ENCODE results near the gene SEC31A. TPM values are rescaled to one million over a fixed set of nuclear protein-coding genes. Genes with fewer than 3 reads are reported as not detected.
"Not testable (repeated sequence)": the region's sequence is repeated elsewhere in the genome, so short reads cannot be mapped to it uniquely, and the experiment has no call there.

SEC31A gene
- total RNA-seq, 1 donor from 2014 or later = 98.8 TPM

GRCh38 chr4:82885410-82885809 lies 5.5 kb downstream of the SEC31A start:
- TF ChIP-seq CTCF (conservative IDR thresholded peaks at IDR 0.05; ENCODE audit: low read depth, low read length) = no peak
- DNase-seq (ENCODE audit: low read depth) = no peak
- H3K4me3 ChIP-seq (ENCODE audit: low read depth, low read length) = no peak overlapping the region

DNA sequence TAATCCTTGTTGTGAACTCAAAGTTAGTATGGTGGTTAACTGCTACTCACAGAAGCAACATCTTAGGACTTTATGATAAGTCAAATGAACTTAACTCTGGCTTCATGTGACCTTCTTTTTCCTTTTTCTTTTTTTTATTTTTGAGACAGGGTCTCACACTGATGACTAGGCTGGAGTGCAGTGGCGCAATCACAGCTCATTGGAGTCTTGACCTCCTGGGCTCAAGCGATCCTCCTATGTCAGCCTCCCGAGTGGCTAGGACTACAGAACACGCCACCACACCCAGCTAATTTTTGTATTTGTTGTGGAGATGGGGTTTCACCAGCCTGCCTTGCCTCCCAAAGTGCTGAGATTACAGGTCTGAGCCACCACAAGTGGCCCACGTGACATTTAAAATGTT lies 22.4 kb downstream of the SEC31A start:
- no peak for TF ChIP-seq CTCF (conservative IDR thresholded peaks at IDR 0.05; ENCODE audit: low read depth, low read length)
- no peak for DNase-seq (ENCODE audit: low read depth)
- H3K4me3 ChIP-seq (ENCODE audit: low read depth, low read length) = no peak overlapping the region

GRCh38 chr4:82866706-82867385 lies 24.1 kb downstream of the SEC31A start:
- no peak overlapping the region for H3K4me3 ChIP-seq (ENCODE audit: low read depth, low read length)
- DNase-seq (ENCODE audit: low read depth) = no peak
- TF ChIP-seq CTCF (conservative IDR thresholded peaks at IDR 0.05; ENCODE audit: low read depth, low read length) = no peak

GRCh38 chr4:82866033-82866432 lies 24.9 kb downstream of the SEC31A start:
- not testable (repeated sequence) for H3K4me3 ChIP-seq (ENCODE audit: low read depth, low read length); DNase-seq (ENCODE audit: low read depth)

DNA sequence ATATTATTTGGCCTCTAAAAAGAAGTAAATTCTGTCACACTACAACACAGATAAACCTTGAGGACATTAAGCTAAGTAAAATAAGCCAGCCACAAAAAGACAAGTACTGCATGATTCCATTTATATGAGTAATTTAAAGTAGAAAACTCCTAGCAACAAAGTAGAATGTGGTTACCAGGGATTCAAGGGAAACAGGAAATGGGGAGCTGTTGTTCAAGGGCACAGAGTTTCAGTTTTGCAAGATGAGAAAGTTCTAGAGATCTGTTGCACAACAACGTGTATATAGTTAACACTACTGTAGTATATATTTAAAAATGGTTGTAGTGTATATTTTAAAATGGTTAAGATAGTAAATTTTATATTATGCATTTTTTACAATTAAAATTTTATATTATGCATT lies 25.4 kb downstream of the SEC31A start:
- DNase-seq (ENCODE audit: low read depth) = peak; percentile 81
- no peak overlapping the region for H3K4me3 ChIP-seq (ENCODE audit: low read depth, low read length)
- no peak for TF ChIP-seq CTCF (conservative IDR thresholded peaks at IDR 0.05; ENCODE audit: low read depth, low read length)

DNA sequence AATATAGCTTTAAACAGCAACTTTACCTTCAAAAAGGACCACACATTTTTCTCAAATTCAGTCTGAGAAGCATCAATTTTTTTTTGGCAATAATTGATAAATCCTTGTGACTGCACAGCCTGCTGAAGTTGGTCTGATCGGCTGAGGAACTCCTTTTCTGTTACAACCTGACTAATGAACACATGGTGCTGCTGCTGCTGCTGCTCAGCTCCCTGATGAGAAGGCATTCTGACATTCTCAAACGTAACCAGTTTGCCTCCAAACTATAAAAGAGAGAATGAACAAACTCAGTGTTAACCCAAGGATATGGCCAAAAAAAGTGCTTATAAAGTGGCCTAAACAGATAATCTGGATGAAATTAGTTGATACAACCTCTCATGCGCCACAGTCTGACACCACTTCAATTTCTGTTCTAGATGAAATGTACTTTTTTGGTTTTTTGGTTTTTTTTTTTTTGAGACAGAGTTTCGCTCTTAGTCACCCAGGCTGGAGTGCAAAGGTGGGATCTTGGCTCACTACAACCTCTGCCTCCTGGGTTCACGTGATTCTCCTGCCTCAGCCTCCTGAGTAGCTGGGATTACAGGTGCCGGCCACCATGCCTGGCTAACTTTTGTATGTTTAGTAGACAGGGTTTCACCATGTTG lies 26.5 kb downstream of the SEC31A start:
- no peak for DNase-seq (ENCODE audit: low read depth)
- no peak for TF ChIP-seq CTCF (conservative IDR thresholded peaks at IDR 0.05; ENCODE audit: low read depth, low read length)
- no peak overlapping the region for H3K4me3 ChIP-seq (ENCODE audit: low read depth, low read length)

GRCh38 chr4:82861529-82861928 lies 29.4 kb downstream of the SEC31A start:
- DNase-seq (ENCODE audit: low read depth) = no peak
- TF ChIP-seq CTCF (conservative IDR thresholded peaks at IDR 0.05; ENCODE audit: low read depth, low read length) = no peak
- H3K4me3 ChIP-seq (ENCODE audit: low read depth, low read length) = no peak overlapping the region

DNA sequence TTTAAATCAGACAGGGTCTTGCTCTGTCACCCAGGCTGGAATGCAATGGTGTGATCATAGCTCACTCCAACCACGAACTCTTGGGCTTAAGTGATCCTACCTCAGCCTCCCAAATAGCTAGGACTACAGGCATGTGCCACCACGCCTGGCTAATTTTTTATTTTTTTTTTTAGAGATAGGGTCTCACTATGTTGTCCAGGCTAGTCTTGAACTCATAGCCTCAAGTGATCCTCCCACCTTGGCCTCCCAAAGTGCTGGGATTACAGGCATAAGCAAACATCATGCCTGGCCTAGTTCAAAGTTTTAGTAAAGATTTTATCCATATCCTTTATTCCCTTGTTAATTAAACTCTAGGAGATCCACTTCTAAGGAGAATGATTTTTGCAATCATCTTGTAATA lies 30.5 kb downstream of the SEC31A start:
- DNase-seq (ENCODE audit: low read depth); H3K4me3 ChIP-seq (ENCODE audit: low read depth, low read length): not testable (repeated sequence)

Measured in epithelial cell of proximal tubule (primary cell).